ENCODE results near the gene PADI4. TPM values are rescaled to one million over a fixed set of nuclear protein-coding genes. Genes with fewer than 3 reads are reported as not detected.

Gene PADI4
- total and polyA plus RNA-seq, 2 experiments from 2014 or later = 0.45 to 0.52 TPM

- no peaks in the 10 kb centered on the region for H4K20me1 ChIP-seq (replicated peaks; ENCODE audit: insufficient read depth)
- Mint-ChIP-seq H3K4me1 (peaks cover 27% of the 10 kb centered on the region), H3K4me3 (no peak overlapping the region), H3K9me3 (no peaks in the 10 kb centered on the region), H3K27me3 (ENCODE audit: insufficient read depth, low read depth, poor library complexity) (peaks cover 24% of the 10 kb centered on the region), H3K27ac (no peak overlapping the region), H3K36me3 (ENCODE audit: low read depth) (no peaks in the 10 kb centered on the region)
- H3K4me2 ChIP-seq = no peak overlapping the region
- H3F3A ChIP-seq (replicated peaks; ENCODE audit: low read depth) = no peaks in the 10 kb centered on the region
- peaks cover 17% of the 10 kb centered on the region for H3K4me1 ChIP-seq (ENCODE audit: insufficient read depth)
- H3K79me2 ChIP-seq (replicated peaks; ENCODE audit: insufficient read depth) = no peaks in the 10 kb centered on the region
- peaks cover 5% of the 10 kb centered on the region; the same call in 1 of the 2 replicates for H3K9me2 ChIP-seq (ENCODE audit: insufficient read depth)
- TF ChIP-seq, protein P1, sequence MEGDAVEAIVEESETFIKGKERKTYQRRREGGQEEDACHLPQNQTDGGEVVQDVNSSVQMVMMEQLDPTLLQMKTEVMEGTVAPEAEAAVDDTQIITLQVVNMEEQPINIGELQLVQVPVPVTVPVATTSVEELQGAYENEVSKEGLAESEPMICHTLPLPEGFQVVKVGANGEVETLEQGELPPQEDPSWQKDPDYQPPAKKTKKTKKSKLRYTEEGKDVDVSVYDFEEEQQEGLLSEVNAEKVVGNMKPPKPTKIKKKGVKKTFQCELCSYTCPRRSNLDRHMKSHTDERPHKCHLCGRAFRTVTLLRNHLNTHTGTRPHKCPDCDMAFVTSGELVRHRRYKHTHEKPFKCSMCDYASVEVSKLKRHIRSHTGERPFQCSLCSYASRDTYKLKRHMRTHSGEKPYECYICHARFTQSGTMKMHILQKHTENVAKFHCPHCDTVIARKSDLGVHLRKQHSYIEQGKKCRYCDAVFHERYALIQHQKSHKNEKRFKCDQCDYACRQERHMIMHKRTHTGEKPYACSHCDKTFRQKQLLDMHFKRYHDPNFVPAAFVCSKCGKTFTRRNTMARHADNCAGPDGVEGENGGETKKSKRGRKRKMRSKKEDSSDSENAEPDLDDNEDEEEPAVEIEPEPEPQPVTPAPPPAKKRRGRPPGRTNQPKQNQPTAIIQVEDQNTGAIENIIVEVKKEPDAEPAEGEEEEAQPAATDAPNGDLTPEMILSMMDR (conservative IDR thresholded peaks at IDR 0.05; ENCODE audit: low read depth in 2 of 2) = no peak
- no peak for TF ChIP-seq ZNF331 (CRISPR knock-in tag; IDR thresholded peaks at IDR 0.05; ENCODE audit: low read depth)
- TF ChIP-seq STAT1 (IDR thresholded peaks at IDR 0.05; ENCODE audit: unreplicated experiment) = no peak
- TF ChIP-seq, protein P2, sequence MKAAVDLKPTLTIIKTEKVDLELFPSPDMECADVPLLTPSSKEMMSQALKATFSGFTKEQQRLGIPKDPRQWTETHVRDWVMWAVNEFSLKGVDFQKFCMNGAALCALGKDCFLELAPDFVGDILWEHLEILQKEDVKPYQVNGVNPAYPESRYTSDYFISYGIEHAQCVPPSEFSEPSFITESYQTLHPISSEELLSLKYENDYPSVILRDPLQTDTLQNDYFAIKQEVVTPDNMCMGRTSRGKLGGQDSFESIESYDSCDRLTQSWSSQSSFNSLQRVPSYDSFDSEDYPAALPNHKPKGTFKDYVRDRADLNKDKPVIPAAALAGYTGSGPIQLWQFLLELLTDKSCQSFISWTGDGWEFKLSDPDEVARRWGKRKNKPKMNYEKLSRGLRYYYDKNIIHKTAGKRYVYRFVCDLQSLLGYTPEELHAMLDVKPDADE (IDR thresholded peaks at IDR 0.05) = no peak
- TF ChIP-seq POLR2AphosphoS5 (IDR thresholded peaks at IDR 0.05; ENCODE audit: low read depth) = no peak
- TF ChIP-seq JUNB (IDR thresholded peaks at IDR 0.05; ENCODE audit: unreplicated experiment) = no peak
- TF ChIP-seq REST (IDR thresholded peaks at IDR 0.05; ENCODE audit: unreplicated experiment) = no peak
- TF ChIP-seq ZNF462 (CRISPR knock-in tag; IDR thresholded peaks at IDR 0.05) = no peak
- no peak for TF ChIP-seq EZH2phosphoT487 (IDR thresholded peaks at IDR 0.05; ENCODE audit: unreplicated experiment)
- TF ChIP-seq NANOG (IDR thresholded peaks at IDR 0.05; ENCODE audit: borderline replicate concordance) = no peak
- no peak for TF ChIP-seq CREB1 (CRISPR knock-in tag; IDR thresholded peaks at IDR 0.05; ENCODE audit: low read depth)
- no peak for TF ChIP-seq ZNF114 (CRISPR knock-in tag; IDR thresholded peaks at IDR 0.05)
- no peak for TF ChIP-seq EZH2 (IDR thresholded peaks at IDR 0.05; ENCODE audit: low read depth, unreplicated experiment)
- DNase-seq (ENCODE audit: low spot score) (no peak), ATAC-seq (no peak)
- H3K27me3 ChIP-seq (ENCODE audit: insufficient read depth) = no peaks in the 10 kb centered on the region
- H3K27ac ChIP-seq (ENCODE audit: low read depth) = no peak overlapping the region
- H3K4me3 ChIP-seq = no peak overlapping the region
- no peaks in the 10 kb centered on the region for H3K36me3 ChIP-seq (ENCODE audit: insufficient read depth)
- no peak overlapping the region for H2AFZ ChIP-seq
Observed at GRCh38 chr1:17375651-17376050, 67.7 kb downstream of the PADI4 start.

Measured in GM23338 (cell line).